KMS-11 (cell line): ENCODE data around the gene RBM3.

Source experiments
- H2AFZ ChIP-seq: fragments of 200-600 bp; sonication (generic); 2 replicates; pipeline ENCODE4 v1.6.1; 2016; ENCODE audit warnings: antibody characterized with exemption, mixed run types, low read depth
- H3K27ac ChIP-seq: fragments of 200-600 bp; sonication (generic); 2 replicates; pipeline ENCODE4 v1.6.1; 2016; ENCODE audit warnings: mild to moderate bottlenecking, mixed run types
- H3K27me3 ChIP-seq: fragments of 200-600 bp; sonication (generic); 2 replicates; pipeline ENCODE4 v1.6.1; 2017; ENCODE audit warnings: mild to moderate bottlenecking, low read depth, mixed run types, moderate library complexity; ENCODE audit not compliant: insufficient read depth
- H3K36me3 ChIP-seq: fragments of 200-600 bp; sonication (generic); 2 replicates; pipeline ENCODE4 v1.6.1; 2017; ENCODE audit warnings: mild to moderate bottlenecking, mixed run types; ENCODE audit not compliant: insufficient read depth
- H3K4me1 ChIP-seq: fragments of 200-600 bp; sonication (generic); 2 replicates; pipeline ENCODE4 v1.6.1; 2016; ENCODE audit warnings: mild to moderate bottlenecking, low read depth, mixed run types; ENCODE audit not compliant: poor library complexity, severe bottlenecking
- H3K4me2 ChIP-seq: fragments of 200-600 bp; sonication (generic); 2 replicates; pipeline ENCODE4 v1.7.0; 2016; ENCODE audit warnings: mild to moderate bottlenecking, mixed run types
- H3K4me3 ChIP-seq: fragments of 200-600 bp; sonication (generic); IDR thresholded peaks from 2 replicates; pipeline ENCODE4 v1.6.1; 2017; ENCODE audit warnings: low read depth, low read length, mixed read lengths; ENCODE audit not compliant: insufficient read depth
- H3K79me2 ChIP-seq: fragments of 200-600 bp; sonication (generic); 2 replicates; pipeline ENCODE4 v1.6.1; 2016; ENCODE audit warnings: low read depth, mixed run types; ENCODE audit not compliant: insufficient read depth
- H3K9ac ChIP-seq: fragments of 200-600 bp; sonication (generic); 2 replicates; pipeline ENCODE4 v1.6.1; 2016; ENCODE audit warnings: mild to moderate bottlenecking, mixed run types
- H4K20me1 ChIP-seq: fragments of 200-600 bp; sonication (generic); 2 replicates; pipeline ENCODE4 v1.6.1; 2016; ENCODE audit warnings: mild to moderate bottlenecking, mixed run types; ENCODE audit not compliant: insufficient read depth
- CTCF ChIP-seq: fragments of 200-600 bp; sonication (generic); conservative IDR thresholded peaks from 2 replicates; pipeline ENCODE4 v1.6.1; 2017; ENCODE audit warnings: low read depth, mild to moderate bottlenecking, antibody characterized with exemption, low read length, moderate library complexity, mixed read lengths

The RBM3 gene

GRCh38 chrX:48611703-48612102 is 37.4 kb downstream of the RBM3 start:
- no peak overlapping the region for H3K9ac ChIP-seq
- H4K20me1 ChIP-seq, result no peaks in the 10 kb centered on the region
- TF ChIP-seq CTCF, result no peak
- no peaks in the 10 kb centered on the region for H3K79me2 ChIP-seq
- H3K27me3 ChIP-seq, result no peaks in the 10 kb centered on the region
- H3K4me3 ChIP-seq, result no peak overlapping the region
- H3K4me1 ChIP-seq, result no peaks in the 10 kb centered on the region
- no peak overlapping the region for H2AFZ ChIP-seq
- H3K36me3 ChIP-seq, result no peaks in the 10 kb centered on the region
- no peak overlapping the region for H3K27ac ChIP-seq
- no peak overlapping the region for H3K4me2 ChIP-seq

DNA sequence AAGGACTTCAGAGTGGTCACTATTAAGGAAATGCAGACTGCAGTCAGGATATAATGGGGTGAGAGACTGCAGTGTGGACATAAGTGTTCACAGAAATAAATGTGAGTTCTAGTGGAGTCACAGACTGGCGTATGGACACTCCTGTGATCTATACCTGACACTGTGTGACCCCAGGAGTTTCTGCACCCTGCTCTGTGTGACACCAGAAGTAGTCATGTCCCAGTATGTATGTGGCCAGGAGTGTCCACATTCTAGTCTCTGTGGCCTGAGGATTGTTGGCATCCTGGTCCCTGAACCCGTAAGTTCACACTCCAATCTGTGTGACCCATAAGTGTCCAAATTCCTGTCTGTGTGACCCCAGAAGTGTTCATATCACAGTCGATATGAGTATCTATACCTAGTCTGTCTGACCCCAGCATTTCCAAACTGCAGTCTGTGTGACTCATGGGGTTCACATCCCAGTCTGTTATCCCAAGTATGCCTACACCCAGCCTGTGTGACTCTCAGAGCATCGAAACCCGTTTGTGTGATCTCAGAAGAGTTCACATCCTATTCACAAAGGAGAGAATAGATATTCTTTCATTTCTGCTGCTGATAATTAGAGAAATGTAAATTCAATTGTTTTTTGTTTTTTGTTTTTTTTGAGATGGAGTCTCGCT is 39.3 kb downstream of the RBM3 start:
- H3K27me3 ChIP-seq, result no peaks in the 10 kb centered on the region

GRCh38 chrX:48616576-48616975 is 42.3 kb downstream of the RBM3 start:
- no peak for TF ChIP-seq CTCF
- Histone ChIP-seq H3K4me1 (no peaks in the 10 kb centered on the region), H2AFZ (no peak overlapping the region), H3K4me3 (no peak overlapping the region), H3K9ac (no peak overlapping the region), H3K36me3 (no peaks in the 10 kb centered on the region), H3K4me2 (no peak overlapping the region), H3K27me3 (no peaks in the 10 kb centered on the region), H4K20me1 (no peaks in the 10 kb centered on the region), H3K27ac (no peak overlapping the region), H3K79me2 (no peaks in the 10 kb centered on the region)

More for the DNA sequence above, 39.3 kb downstream of the RBM3 start:
- H4K20me1 ChIP-seq, result no peaks in the 10 kb centered on the region
- H3K27ac ChIP-seq, result no peak overlapping the region
- no peaks in the 10 kb centered on the region for H3K4me1 ChIP-seq
- H3K9ac ChIP-seq, result no peak overlapping the region
- no peak overlapping the region for H3K4me3 ChIP-seq
- H3K36me3 ChIP-seq, result no peaks in the 10 kb centered on the region
- no peak overlapping the region for H3K4me2 ChIP-seq
- no peaks in the 10 kb centered on the region for H3K79me2 ChIP-seq
- no peak overlapping the region for H2AFZ ChIP-seq
- no peak for TF ChIP-seq CTCF

DNA sequence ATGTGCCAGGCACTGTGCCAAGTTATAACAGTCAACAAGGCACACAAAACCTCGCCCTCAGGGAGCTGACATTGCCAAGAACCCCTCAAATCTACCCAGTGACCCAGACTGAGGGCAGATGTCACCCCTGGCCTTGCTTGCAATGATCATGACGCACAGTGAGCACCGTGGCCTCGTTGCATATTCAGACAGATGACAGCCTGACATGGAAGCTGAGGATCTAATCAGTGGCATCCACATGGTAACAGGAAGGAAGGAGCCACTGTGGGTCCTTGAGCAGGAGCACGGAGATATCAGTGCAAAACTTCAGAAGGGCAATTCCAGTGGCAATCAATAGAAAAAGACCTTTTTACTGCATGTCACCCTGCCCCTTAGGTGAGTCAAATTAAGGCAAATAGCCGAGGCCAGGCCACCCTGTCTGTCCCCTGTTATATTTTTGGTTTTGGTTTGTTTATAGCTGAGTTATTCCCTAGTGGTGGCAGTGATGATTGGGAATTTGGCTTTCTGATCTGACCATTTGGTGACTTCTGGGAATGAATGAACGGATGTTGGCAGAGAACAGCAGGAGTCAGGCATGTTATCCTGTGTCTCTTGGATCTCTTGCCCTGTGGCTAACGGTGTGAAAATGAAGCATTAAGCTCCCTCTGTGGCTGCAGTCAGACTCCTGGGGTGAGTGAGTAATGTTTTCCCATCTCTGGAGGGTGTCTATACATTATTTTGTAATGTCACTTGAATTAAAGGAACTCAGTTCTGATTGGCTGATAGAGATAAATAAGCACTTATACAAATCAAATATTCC is 43.5 kb downstream of the RBM3 start:
- TF ChIP-seq CTCF, result no peak
- H3K27ac ChIP-seq, result no peak overlapping the region
- no peak overlapping the region for H3K4me3 ChIP-seq
- H2AFZ ChIP-seq, result no peak overlapping the region
- H3K9ac ChIP-seq, result no peak overlapping the region
- no peaks in the 10 kb centered on the region for H4K20me1 ChIP-seq
- H3K27me3 ChIP-seq, result no peaks in the 10 kb centered on the region
- H3K4me2 ChIP-seq, result no peak overlapping the region
- no peaks in the 10 kb centered on the region for H3K79me2 ChIP-seq
- H3K4me1 ChIP-seq, result no peaks in the 10 kb centered on the region
- no peaks in the 10 kb centered on the region for H3K36me3 ChIP-seq
